GM19467 (cell line): ENCODE measurements around the gene CPNE7.
A peak's percentile ranks its signal among the peaks of the same experiment; 100 is the strongest.
"Not testable (repeated sequence)": the region's sequence is repeated elsewhere in the genome, so short reads cannot be mapped to it uniquely, and the experiment has no call there.

ENCODE experiments used
- ATAC-seq: cut with Tn5 transposase; IDR thresholded peaks from one replicate; pipeline ENCODE4 v1.9.1; 2021; ENCODE audit warnings: mild to moderate bottlenecking, moderate library complexity; ENCODE audit not compliant: unreplicated experiment

The CPNE7 gene

DNA sequence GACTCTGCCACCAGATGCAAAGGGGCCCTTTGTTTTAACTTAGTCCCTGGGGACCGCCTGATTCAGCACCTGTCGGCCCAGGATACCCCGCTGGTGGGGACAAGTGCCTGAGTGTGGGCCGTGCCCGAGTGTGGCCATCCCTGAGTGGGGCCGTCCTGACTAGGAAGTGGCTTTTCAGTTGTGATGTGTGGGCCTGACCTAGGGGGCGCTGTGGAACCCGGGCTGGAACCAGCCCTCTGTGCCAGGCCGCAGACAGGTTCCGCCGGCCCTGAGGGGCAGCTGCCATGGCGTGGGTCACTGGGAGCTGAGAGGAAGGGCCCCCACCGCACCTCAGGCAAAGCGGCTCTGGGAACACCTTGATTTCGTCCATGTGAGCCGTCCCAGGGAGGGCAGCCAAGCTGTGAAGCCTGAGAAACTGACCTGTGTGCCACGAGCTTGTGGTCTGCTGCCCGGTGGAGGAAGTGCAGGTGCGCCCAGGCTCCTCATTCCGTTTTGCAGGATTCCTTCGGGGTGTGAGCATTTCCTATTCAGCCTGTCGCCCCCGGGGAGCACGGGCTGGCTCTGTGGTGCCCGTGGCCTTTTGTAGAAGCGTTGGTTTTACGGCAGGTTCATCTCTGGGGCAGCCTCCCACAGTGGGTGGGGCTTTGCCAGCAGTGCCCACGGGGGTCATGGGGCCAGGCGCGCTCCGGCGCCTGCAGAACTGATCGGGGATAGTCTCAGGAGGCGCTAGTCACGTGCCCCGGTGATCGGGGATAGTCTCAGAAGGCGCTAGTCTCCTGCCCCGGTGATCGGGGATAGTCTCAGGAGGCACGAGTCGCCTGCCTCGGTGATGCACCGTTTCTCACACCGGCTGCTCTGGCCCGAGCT, 9.8 kb upstream of the CPNE7 start:
- no peak for ATAC-seq

DNA sequence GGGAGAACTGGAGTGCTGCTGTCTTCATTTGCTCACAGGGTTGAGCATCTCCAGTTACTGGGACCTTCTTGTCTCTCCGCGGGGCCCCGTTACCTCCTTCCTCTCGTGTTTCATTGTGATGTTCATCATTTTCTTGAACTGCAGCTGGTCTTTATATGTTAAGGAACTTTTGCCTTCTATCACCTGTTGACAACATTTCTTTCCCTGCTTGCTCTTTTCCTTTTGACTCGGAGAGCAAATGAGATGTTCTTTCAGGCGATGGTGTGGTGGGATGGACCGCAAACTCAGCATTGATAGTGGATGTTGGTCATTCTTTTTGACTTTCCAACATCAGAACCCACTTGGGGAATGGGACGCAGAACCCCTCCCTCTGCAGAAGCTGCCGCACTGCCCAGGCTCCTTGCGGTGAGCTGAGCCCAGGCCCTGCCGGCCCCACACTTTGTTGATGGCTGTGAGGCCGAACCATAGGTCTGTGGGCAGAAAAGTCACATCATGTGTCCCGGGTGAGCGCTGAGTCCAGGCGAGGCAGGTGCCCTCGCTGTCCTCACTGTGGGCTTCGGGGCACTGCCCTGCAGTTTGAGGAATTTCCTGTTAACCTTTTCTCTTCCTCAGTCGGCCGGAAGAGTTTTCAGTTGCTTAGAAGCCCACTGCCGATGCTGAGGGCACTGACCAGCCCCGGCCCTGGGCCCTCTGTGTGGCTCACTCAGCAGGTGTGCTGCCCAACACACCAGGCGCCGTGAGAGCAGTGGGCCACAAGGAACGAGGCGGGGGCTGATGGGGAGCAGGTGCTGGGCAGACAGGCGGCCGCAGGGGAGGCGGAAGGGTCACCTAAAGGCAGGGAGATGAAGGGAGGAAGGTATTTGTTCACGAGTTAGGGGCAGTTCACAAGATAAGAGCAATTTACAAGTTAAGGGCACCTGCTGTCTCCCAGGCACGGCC, 7.6 kb upstream of the CPNE7 start:
- no peak for ATAC-seq

DNA sequence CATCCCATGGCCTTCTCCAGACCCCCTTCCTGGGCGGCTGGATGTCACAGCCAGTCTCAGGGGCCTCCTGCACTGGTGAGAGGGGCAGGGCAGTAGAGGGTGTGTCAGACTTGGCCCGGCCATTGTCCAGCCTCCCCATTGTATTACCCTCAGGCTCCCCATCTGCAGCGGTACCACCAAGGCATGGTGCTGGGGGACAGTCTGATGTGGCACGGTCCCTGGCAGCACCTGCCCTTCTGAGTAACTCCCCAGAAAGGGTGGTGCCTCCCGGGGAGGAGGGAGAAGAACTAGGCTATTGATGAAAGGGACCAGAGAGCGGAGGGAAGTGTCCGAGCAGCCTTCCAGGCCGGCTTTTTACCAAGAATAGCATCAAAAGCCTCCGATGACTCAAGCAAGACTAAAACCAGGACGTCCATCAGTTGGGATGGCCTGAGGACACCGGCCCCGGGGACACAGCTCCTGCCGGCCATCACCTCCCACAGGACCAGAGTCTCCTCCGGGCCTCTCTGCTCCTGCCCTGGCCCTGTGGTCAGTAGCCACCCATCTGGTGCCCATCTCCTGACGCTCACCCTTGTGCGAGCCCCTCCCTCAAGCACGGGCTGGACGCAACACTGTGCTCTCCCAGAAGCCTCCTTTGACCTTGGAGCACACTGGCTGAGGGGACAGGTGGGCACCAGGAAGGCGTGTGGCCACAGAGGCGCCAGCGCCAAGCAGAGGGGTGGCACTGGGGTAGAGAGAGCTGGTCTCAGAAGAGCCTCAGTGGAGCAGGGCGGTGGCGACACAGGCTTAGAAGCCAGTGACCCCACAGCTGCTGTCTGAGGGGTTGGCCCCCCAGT, 5.8 kb upstream of the CPNE7 start:
- no peak for ATAC-seq

DNA sequence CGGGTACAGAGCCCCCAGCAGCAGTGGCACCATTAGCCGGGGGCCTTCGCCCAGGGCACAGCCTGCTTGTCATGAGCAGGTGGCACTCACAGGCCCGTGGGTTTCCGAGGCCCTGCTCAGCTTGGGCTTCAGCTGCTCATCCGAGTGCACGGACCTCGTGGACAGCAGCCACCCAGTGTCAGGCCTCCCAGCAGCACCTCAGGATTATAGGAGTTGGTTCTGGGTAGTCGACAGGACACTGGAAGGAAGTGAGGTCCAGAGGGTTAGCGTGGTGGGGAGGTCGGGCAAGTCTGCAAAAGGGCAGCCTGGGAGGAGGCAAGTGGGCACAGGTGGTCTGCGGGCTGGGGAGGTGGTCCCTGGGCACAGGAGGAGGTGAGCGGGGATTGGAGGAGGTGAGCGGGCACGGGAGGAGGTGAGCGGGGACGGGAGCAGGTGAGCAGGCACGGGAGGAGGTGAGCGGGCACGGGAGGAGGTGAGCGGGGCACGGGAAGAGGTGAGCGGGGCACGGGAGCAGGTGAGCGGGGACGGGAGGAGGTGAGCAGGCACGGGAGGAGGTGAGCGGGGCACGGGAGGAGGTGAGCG, 5.1 kb upstream of the CPNE7 start:
- ATAC-seq: no peak

DNA sequence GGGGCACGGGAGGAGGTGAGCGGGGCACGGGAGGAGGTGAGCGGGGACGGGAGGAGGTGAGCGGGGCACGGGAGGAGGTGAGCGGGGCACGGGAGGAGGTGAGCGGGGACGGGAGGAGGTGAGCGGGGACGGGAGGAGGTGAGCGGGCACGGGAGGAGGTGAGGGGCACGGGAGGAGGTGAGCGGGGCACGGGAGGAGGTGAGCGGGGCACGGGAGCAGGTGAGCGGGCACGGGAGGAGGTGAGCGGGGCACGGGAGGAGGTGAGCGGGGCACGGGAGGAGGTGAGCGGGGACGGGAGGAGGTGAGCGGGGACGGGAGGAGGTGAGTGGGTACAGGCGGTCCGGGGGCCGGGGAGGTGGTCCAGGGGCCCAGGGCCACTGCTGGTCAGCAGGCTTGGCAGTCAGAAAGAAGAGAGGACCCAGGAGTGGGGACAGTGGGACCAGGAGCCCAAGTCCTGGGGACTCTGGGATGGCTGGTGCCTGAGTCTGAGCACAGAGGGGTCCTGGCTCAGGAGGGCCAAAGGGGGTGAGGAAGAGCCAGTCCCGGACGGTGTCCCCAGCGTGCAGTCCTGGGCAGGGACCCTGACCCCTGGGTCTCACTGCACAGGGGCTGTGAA, 4.5 kb upstream of the CPNE7 start:
- not testable (repeated sequence) for ATAC-seq

DNA sequence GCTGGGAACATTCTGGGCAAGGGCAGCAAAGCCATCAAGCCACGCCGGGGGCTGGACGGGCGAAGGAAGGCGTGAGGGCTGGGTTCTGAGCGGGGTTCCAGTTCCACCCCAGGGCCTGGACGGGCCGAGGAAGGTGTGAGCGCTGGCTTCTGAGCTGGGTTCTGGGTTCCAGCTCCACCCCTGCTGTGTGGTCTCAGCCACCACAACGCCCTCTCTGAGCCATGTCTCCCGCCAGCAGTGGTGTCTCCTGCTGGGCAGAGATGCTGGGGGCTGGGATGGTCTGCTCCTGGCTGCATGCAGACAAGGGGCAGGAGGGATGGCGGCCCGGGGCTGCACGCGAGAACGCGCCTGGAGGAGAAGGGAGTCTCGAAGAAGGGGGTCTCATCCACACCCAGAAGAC, 3.9 kb upstream of the CPNE7 start:
- ATAC-seq: no peak

DNA sequence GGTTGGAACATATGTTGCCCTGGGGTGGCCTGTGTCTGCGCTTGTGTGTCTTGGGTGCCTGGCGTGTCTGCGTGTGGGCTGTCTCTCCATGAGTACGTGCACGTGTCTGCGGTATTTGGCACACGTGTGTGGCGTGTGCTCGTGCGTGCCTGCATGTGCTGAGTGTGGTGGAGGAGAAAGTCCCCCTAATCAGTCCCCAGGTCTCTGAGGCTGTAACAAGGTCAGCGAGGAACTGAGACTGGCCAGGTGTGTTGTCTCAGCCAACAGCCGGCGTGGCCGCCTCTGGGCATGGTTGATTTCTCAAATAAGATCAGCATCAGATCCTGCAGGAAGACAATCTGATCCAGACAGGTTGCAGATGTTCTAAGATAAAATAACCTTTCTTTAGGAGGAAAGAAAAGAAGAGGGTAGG, 3.5 kb upstream of the CPNE7 start:
- no peak for ATAC-seq

DNA sequence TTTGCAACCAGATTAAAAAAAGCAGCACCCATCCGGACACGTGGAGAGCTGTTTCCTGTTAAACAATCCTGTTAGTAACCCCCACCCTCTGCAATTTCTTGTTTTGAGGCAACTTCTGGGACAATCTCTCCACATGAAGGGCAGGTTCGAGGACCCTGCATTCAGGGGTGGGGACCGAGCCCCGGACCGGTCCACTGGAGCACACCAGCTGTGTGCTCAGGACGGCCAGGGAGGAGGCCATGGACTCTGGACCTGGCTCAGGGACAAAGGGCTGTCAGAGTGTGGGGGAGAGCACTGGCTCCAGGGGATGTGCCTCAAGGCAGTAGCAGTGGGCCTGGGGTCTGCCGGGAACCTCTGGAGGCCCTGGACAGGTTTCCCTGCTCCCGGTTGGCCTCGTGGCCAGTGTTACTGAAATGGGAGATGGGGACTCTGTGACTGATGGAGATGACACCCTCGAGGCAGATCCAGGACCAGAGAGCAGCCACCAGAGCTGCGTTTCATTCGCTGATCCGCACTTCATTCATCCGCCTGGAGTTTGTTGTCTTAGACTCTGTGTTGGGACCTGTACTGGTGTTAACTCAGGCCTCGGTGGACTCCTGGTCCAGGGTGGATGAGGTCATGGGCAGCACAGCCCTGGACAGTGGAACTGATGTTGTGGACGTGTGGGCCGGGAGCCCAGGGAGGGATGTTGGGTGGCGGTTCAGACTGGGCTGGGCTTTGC, 2.9 kb upstream of the CPNE7 start:
- no peak for ATAC-seq

DNA sequence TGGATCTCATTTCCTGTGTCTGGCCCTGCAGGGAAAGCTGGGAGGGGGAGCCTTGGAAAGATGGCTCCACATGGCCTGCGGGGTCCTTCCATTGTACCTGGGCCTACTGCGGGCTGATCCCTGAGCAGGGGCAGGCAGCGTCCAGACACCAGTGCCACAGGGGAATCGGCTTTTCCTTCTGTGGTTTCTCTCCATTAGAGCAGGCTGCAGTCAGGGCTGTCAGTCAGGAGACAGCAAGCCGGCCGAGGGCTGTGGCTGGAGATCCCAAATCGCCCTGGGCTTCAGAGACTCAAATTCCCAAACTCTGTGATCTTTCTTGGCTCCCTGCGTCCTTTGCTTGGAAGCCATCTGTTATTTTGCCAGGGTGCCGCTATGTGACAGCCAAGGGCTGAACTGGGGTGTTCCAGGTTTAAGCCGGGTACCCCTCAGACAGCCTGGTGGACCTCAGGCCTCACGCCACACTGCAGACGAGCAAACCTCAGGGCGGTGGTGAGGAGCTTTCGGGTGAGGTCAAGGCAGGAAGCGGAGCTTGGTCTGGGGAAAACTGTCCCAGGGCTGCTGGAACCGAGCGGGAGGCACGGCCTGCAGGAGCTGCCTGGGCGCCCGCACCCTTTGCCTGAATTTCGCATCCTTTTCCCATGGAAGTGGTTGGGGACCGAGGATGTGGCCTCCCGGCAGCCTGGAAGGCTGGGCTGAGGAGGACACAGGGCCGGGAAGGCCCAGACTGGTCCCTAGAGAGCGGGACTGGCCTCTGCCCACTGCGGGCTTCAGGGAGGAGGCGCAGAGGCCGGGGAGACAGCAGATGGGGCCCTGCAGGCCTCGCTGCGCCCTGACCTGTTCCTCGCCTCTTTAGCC, 1.5 kb upstream of the CPNE7 start:
- peak; percentile 5 for ATAC-seq

DNA sequence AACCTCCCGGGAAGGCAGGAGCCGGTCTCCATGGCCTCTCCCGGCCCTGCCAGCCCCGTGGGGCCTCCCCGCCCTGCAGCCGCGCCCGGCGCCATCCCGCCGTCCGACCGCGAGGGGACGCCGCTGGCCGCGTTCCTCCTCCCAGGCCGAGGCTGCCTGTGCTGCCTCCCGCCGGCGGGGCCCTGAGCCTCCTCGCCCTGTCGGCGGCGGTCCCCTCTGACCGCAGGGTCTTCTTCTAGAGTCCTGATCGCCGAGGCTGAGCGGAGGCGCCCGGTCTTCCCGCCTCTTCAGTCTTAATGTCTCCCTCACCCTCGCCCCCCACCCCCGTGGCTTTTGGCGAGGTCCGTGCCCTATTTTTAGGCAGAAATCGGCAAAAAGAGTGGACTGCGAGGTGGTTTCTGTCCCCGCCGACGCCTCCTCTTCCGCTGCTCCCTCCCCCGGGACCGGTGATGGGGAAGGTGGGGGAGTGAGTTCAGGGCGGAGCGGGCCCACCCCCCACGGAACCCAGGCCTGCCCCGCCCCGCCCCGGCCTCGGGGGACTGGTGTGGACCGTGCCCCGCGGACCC, 794 bp upstream of the CPNE7 start:
- peak; percentile 44 for ATAC-seq

DNA sequence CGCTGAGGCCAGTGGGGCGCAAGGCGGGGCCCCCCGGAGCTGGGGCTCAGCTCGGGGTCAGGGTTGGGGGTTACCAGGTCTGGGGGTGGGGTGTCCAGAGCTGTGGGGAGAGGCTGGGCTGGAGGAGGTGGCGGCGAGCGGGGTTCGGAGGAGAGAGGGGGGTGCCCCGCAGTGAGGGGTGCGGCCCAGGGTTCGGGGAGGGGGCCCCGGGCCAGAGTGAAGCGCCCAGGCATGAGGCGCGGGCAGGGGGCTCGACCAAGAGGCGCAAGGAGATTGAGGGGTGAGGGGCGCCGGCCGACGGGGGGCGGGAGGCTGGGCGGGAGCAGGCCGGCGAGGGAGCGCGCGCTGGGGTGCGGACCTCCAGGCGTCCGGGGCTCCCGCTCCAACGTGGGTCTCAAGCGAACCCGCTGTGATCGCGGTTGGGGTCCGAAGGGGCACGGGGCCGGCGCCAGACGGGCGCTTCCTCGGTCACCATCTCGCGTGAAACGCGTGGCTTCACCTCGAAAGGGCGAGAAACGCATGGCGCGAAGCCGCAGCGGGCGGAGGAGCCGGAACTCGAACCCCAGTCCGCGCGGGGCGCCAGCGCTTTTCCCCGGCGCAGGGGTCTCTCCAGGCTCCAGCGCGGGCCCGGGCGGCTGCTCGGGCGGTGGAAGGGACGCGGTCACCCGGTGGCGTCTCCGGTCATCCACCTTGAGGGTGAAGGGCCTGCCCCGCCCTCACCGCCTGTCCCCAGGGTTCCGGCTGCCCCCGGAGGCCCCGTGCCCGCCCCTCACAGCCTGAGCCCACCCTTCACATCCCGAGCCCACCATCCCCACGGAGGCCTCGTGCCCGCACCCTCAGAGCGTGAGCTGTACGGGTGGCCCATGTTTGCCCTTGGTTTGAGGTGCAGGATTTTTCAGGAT, 846 bp downstream of the CPNE7 start:
- ATAC-seq: no peak

DNA sequence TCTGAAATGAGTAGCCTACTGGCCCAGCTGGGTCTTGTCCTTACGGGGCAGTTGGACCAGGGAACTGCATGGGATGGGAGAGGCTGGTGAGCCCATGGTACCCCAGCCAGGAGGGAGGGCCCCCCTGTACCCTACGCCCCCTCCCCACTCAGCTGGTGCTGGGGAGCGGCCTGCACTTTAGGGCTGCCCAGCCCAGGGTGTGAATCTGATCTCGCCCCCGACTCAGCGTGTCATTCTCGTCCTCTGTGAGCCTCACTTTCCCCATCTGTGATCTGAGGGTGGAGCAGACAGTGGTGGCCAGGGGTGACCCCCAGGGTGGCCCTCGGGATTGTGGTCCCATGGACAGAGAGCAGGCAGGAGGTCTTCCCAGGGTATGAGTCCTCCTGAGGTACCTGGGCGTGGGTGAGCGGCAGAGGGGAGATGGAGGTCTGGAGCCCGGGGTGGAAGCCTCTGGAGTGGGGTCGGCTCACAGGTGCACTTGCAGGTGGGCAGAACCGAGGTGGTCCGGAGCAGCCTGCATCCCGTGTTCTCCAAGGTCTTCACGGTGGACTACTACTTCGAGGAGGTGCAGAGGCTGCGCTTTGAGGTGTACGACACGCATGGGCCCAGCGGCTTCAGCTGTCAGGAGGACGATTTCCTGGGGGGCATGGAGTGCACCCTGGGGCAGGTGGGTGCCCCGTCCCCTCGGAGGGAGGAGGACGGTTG, 1.6 kb downstream of the CPNE7 start:
- ATAC-seq: no peak

DNA sequence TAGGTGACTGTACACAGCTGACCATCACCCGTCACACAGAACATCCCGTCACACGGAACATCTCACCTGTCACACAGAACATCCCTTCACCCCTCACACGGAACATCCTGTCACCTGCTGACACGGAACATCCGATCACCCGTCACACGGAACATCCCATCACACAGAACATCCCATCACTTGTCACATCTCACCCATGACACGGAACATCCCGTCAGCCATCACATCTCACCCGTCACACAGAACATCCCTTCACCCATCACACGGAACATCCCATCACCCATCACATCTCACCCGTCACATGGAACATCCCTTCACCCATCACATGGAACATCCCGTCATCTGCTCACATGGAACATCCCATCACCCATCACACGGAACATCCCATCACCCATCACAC, 3.8 kb downstream of the CPNE7 start:
- no peak for ATAC-seq

DNA sequence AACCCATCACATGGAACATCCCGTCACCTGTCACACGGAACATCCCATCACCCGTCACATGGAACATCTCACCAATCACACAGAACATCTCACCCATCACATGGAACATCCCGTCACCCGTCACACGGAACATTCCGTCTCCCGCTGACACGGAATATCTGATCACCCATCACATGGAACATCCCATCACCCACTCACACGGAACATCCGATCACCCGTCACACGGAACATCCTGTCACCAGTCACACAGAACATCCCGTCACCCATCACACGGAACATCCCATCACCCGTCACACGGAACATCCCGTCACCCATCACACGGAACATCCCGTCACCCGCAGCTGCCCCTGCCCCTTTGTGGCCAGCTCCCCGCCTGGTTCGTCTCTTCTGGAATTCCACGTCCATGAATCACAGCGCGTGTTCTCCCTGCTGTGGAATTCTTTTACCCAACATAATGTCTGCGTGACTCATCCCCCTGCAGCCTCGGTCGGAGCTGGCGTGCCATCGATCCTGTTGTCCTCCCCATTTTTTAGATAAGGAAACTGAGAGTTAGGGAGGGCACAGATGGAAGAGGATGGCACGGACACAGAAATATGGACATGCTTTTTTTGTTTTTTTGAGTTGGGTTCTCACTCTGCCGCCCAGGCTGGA, 5.6 kb downstream of the CPNE7 start:
- ATAC-seq: no peak

DNA sequence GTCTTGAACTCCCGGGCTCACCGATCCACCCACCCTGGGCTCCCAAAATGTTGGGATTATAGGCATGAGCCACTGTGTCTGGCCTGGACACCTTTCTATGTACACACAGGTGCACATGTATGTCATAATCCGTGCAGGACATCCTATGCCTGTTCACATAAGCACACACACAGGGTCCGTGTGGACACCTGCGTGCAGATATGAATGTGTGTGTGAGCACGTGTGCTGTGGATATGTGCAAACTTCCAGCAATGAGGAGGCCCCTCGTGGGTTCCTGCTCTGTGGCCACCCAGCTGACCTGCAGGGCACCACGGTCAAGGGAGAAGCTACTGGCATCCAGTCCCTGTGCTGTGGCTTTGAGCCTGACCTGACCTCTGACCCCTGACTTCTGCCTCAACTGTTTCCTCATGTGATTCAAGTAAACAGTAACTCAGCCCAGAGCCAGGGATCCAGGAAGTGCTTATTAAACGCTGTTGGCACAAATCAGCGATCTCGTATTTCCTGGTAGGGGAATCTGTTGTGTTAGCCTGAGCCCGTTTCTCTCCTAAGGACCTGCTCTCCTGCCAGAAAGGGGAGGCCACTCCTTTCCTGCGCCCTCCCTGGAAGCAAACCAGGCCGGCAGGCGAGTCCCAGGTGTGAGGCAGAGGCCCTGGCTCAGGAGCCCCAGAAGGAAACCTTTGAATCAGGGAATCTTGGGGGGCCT, 6.5 kb downstream of the CPNE7 start:
- ATAC-seq: no peak
